HG02852 (cell line): ENCODE data around the gene YIPF2.
"Not testable (repeated sequence)": the region's sequence is repeated elsewhere in the genome, so short reads cannot be mapped to it uniquely, and the experiment has no call there.

Source experiments
- ATAC-seq: cut with Tn5 transposase; IDR thresholded peaks from one replicate; pipeline ENCODE4 v1.9.1; 2021; ENCODE audit warnings: mild to moderate bottlenecking, moderate library complexity; ENCODE audit not compliant: unreplicated experiment

Gene YIPF2

GRCh38 chr19:10878253-10878652 is 50.2 kb downstream of the YIPF2 start:
- no peak for ATAC-seq

DNA sequence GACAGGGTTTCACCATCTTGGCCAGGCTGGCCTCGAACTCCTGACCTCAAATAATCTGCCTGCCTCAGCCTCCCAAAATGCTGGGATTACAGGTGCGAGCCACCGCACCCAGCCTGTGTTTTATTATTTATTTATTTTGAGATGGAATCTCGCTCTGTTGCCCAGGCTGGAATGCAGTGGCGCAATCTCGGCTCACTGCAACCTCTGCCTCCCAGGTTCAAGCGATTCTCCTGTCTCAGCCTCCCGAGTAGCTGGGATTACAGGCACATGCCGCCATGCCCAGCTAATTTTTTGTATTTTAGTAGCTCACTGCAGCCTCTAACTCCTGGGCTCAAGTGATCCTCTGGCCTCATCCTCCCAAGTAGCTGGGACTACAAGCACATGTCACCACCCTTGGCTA is 50.8 kb downstream of the YIPF2 start:
- not testable (repeated sequence) for ATAC-seq

- ATAC-seq: peak; percentile 63
Measured at GRCh38 chr19:10876459-10877240, 51.8 kb downstream of the YIPF2 start.

DNA sequence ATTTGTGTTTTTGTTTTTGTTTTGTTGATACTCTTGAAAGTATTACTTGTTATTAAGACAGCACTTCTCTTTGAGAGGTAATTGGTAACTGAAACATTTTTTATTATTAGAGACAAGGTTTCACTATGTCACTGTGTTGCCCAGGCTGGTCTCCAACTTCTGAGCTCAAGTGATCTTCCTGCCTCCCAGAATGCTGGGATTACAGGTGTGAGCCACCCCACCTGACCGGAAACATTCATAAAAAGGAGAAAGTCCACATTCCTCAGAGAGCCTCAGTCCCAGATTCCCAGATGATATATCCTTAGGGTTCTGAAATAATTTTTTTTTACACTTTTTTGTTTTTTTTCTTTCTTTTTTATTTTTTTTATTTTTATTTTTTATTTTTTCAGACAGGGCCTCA is 54.4 kb downstream of the YIPF2 start:
- ATAC-seq: no peak

DNA sequence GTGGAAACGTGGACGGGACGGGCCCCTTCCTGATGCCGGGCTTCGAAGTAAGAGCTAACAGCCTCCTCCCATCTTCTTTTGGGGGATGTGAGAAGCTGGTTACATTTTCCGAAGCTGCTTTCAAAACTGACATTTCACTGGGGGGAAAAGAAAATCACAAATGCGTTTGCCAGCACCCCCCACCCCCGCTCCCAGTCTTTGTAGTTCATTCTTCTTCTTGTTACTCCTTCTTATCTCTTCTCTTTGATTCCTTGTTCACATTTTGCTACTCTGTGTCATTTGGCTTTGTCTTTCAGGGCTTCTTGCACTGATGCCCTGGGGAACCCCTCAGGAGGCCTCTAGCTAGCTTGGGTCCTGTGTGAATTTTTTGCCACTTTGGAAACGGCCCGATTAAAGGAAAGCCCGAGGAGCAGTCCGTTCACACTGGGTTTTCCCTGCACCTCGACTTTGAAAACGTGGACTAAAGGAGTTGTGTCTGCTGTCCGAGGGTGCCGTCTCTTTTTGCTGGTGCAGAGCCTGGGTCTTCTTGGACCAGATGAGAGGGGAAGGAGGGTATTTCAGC is 55.8 kb downstream of the YIPF2 start:
- no peak for ATAC-seq
